GM06990 (cell line): Measurements from ENCODE around the gene TFEB.

ENCODE experiments used
- DNase-seq: peaks from one replicate; pipeline ENCODE4 v3.0.0-alpha.2; 2011; ENCODE audit not compliant: insufficient read length; ENCODE audit errors: extremely low read depth
- H3K27me3 ChIP-seq: replicated peaks from 2 replicates; pipeline ENCODE4 v1.6.0; 2011; ENCODE audit warnings: low read length; ENCODE audit not compliant: control insufficient read depth, insufficient read depth
- H3K36me3 ChIP-seq: 2 replicates; pipeline ENCODE4 v1.5.1; 2011; ENCODE audit warnings: low read length; ENCODE audit not compliant: control insufficient read depth, insufficient read depth
- H3K4me3 ChIP-seq: replicated peaks from 2 replicates; pipeline ENCODE4 v1.5.1; 2011; ENCODE audit warnings: low read depth, mild to moderate bottlenecking, control low read depth, low read length
- CTCF ChIP-seq: IDR thresholded peaks from 2 replicates; pipeline ENCODE4 v1.5.1; 2011; ENCODE audit warnings: low read length, control low read depth, mild to moderate bottlenecking, inconsistent platforms; ENCODE audit not compliant: insufficient read depth, poor library complexity, severe bottlenecking

TFEB gene

GRCh38 chr6:41720783-41721182 is 14.6 kb downstream of the TFEB start:
- no peaks in the 10 kb centered on the region for H3K36me3 ChIP-seq
- no peak for DNase-seq
- no peak for TF ChIP-seq CTCF
- peak overlapping the region; percentile 46 for H3K4me3 ChIP-seq
- no peaks in the 10 kb centered on the region for H3K27me3 ChIP-seq

GRCh38 chr6:41720262-41720620 is 15.2 kb downstream of the TFEB start:
- H3K36me3 ChIP-seq = no peaks in the 10 kb centered on the region
- no peak for DNase-seq
- no peaks in the 10 kb centered on the region for H3K27me3 ChIP-seq
- no peak for TF ChIP-seq CTCF
- peak overlapping the region; percentile 46 for H3K4me3 ChIP-seq

- no peaks in the 10 kb centered on the region for H3K27me3 ChIP-seq
- no peak for DNase-seq
- H3K4me3 ChIP-seq = peak overlapping the region; percentile 46
- TF ChIP-seq CTCF = no peak
- no peaks in the 10 kb centered on the region; the same call in 1 of the 2 replicates for H3K36me3 ChIP-seq
Observed at GRCh38 chr6:41719436-41720261, 15.8 kb downstream of the TFEB start.

GRCh38 chr6:41718828-41719227 is 16.6 kb downstream of the TFEB start:
- TF ChIP-seq CTCF = no peak
- no peaks in the 10 kb centered on the region for H3K27me3 ChIP-seq

GRCh38 chr6:41717392-41717736 is 18.0 kb downstream of the TFEB start:
- H3K4me3 ChIP-seq = peak overlapping the region; percentile 29; the same call in 1 of the 2 replicates
- no peak for DNase-seq
- TF ChIP-seq CTCF = no peak

More at GRCh38 chr6:41718828-41719227, 16.6 kb downstream of the TFEB start:
- Histone ChIP-seq H3K36me3 (peaks cover 3% of the 10 kb centered on the region; the same call in 1 of the 2 replicates), H3K4me3 (no peak overlapping the region)
- no peak for DNase-seq

More at GRCh38 chr6:41717392-41717736, 18.0 kb downstream of the TFEB start:
- Histone ChIP-seq H3K27me3 (no peaks in the 10 kb centered on the region), H3K36me3 (peaks cover 8% of the 10 kb centered on the region)
